MM.1S (cell line): ENCODE measurements around the gene CCDC38.

ENCODE experiments used
- CTCF ChIP-seq: fragments of 300-600 bp; sonication (generic); IDR thresholded peaks from 2 replicates; pipeline ENCODE4 v1.5.1; 2016; ENCODE audit warnings: antibody characterized with exemption, low read length, mixed read lengths
- EZH2 ChIP-seq: fragments of 300-600 bp; sonication (generic); optimal IDR thresholded peaks from 2 replicates; pipeline ENCODE3; 2017; ENCODE audit warnings: low read depth, mild to moderate bottlenecking, antibody characterized with exemption, low read length, mixed read lengths
- EZH2phosphoT487 ChIP-seq: fragments of 300-600 bp; sonication (generic); IDR thresholded peaks from 2 replicates; pipeline ENCODE4 v1.6.1; 2018; ENCODE audit warnings: antibody characterized with exemption, low read length

- TF ChIP-seq CTCF, result no peak
- no peak for TF ChIP-seq EZH2
- no peak for TF ChIP-seq EZH2phosphoT487
Observed at GRCh38 chr12:95977764-95978305, 35.4 kb upstream of the CCDC38 start.
